Upper lobe of left lung (tissue), 4 donors: ENCODE data around the gene KCND2.

ENCODE experiments used
- CTCF ChIP-seq, 6 experiments: fragments of 450-650 bp in 4 of 6; fragments of 200-600 bp in 2 of 6; sonication (generic) in 2 of 6; IDR thresholded peaks; one replicate each; pipeline ENCODE4 v1.5.1; 2016 to 2019; ENCODE audit warnings: antibody characterized with exemption in 6 of 6
- EP300 ChIP-seq, 4 donors: sonication (generic); formaldehyde crosslinking; IDR thresholded peaks; one replicate each; pipeline ENCODE4 v1.5.1; 2017; ENCODE audit warnings: antibody characterized with exemption in 4 of 4, control low read depth in 2 of 4

GRCh38 chr7:120735791-120736190 lies 462.8 kb downstream of the KCND2 start:
- no peak for TF ChIP-seq CTCF (IDR thresholded peaks at IDR 0.05)
- no peak for TF ChIP-seq EP300 (IDR thresholded peaks at IDR 0.05)
